ENCODE measurements around the gene TIMM8B. TPM values are rescaled to one million over a fixed set of nuclear protein-coding genes. Genes with fewer than 3 reads are reported as not detected.

Gene TIMM8B, protein sequence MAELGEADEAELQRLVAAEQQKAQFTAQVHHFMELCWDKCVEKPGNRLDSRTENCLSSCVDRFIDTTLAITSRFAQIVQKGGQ
- 55.1 TPM for polyA plus RNA-seq
- long read RNA-seq, donor 1, transcript TIMM8B-203 (3 exons, 1,155 nt): minor isoform, 11 of 63 reads
- long read RNA-seq, donor 1, transcript TIMM8B-201 (2 exons, 819 nt): major isoform, 52 of 63 reads
- long read RNA-seq, donor 1, partial matches to known transcripts: 0 of 63 reads
- long read RNA-seq, donor 1, other reads (novel, unspliced or antisense): 0 of 63 reads
- long read RNA-seq, donor 2, transcript TIMM8B-201 (2 exons, 819 nt): major isoform, 104 of 124 reads
- long read RNA-seq, donor 2, transcript TIMM8B-203 (3 exons, 1,155 nt): minor isoform, 19 of 124 reads
- long read RNA-seq, donor 2, partial matches to known transcripts: 0 of 124 reads
- long read RNA-seq, donor 2, other reads (novel, unspliced or antisense): 0 of 124 reads
- long read RNA-seq, donor 3: 0 reads
- long read RNA-seq, donor 4, transcript TIMM8B-201 (2 exons, 819 nt): major isoform, 13 of 14 reads
- long read RNA-seq, donor 4, partial matches to known transcripts: 0 of 14 reads
- long read RNA-seq, donor 4, other reads (novel, unspliced or antisense): 0 of 14 reads
- long read RNA-seq, donor 5, transcript TIMM8B-203 (3 exons, 1,155 nt): minor isoform, 11 of 58 reads
- long read RNA-seq, donor 5, transcript TIMM8B-201 (2 exons, 819 nt): major isoform, 47 of 58 reads
- long read RNA-seq, donor 5, partial matches to known transcripts: 0 of 58 reads
- long read RNA-seq, donor 5, other reads (novel, unspliced or antisense): 0 of 58 reads
- long read RNA-seq, donor 6, transcript TIMM8B-203 (3 exons, 1,155 nt): minor isoform, 10 of 85 reads
- long read RNA-seq, donor 6, transcript TIMM8B-201 (2 exons, 819 nt): major isoform, 75 of 85 reads
- long read RNA-seq, donor 6, partial matches to known transcripts: 0 of 85 reads
- long read RNA-seq, donor 6, other reads (novel, unspliced or antisense): 0 of 85 reads
- long read RNA-seq, donor 7, transcript TIMM8B-201 (2 exons, 819 nt): major isoform, 52 of 58 reads
- long read RNA-seq, donor 7, transcript TIMM8B-203 (3 exons, 1,155 nt): minor isoform, 6 of 58 reads
- long read RNA-seq, donor 7, partial matches to known transcripts: 0 of 58 reads
- long read RNA-seq, donor 7, other reads (novel, unspliced or antisense): 0 of 58 reads
- long read RNA-seq, donor 8, transcript TIMM8B-203 (3 exons, 1,155 nt): minor isoform, 14 of 155 reads
- long read RNA-seq, donor 8, transcript TIMM8B-201 (2 exons, 819 nt): major isoform, 141 of 155 reads
- long read RNA-seq, donor 8, partial matches to known transcripts: 0 of 155 reads
- long read RNA-seq, donor 8, other reads (novel, unspliced or antisense): 0 of 155 reads
- long read RNA-seq, donor 9, transcript TIMM8B-203 (3 exons, 1,155 nt): minor isoform, 10 of 123 reads
- long read RNA-seq, donor 9, transcript TIMM8B-201 (2 exons, 819 nt): major isoform, 113 of 123 reads
- long read RNA-seq, donor 9, partial matches to known transcripts: 0 of 123 reads
- long read RNA-seq, donor 9, other reads (novel, unspliced or antisense): 0 of 123 reads
- long read RNA-seq, donor 10, transcript TIMM8B-203 (3 exons, 1,155 nt): minor isoform, 14 of 322 reads
- long read RNA-seq, donor 10, transcript TIMM8B-201 (2 exons, 819 nt): major isoform, 104 of 322 reads
- long read RNA-seq, donor 10, partial matches to known transcripts: 187 of 322 reads
- long read RNA-seq, donor 10, other reads (novel, unspliced or antisense): 17 of 322 reads
- long read RNA-seq, donor 11, transcript TIMM8B-201 (2 exons, 819 nt): major isoform, 76 of 77 reads
- long read RNA-seq, donor 11, partial matches to known transcripts: 0 of 77 reads
- long read RNA-seq, donor 11, other reads (novel, unspliced or antisense): 0 of 77 reads

DNA sequence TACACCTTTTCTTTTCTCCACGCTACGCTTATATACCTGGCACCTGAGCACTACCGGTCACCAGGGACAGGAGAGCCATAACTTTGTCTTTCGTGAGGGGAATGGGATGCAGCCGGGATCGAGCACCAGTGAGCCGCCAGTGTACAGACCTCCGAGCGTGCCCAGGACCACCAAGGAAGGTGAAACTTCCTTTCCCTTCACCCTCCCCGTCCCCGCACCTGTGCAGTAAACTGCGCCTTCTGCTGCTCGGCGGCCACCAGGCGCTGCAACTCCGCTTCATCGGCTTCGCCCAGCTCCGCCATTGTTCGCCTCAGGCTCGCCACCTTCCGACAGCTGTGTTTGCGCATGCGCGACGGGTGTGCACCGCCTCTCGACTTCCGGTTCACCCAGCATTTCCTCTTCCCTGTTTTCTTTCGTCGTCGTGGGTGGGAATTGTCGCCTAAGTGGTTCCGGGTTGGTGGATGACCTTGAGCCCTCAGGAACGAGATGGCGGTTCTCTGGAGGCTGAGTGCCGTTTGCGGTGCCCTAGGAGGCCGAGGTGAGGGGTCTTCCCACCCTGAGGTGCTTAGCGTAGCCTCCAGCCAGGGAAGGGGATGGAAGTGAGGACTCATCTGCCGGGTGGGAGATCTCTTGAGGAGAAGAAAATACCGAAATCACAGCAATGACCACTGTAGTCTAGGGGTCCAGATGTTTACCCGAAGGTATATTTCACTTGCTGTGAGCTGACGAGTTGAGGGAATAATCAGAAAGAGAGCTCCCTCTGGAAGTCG lies at the start of gene TIMM8B, which contains the start of gene SDHD:
Gene TIMM8B (minus strand): TSS at position 335 of the 770 bp plus-strand sequence. CDS start 33 bp downstream, at position 302.
Gene SDHD (plus strand): TSS at position 452 of the 770 bp plus-strand sequence. CDS start 35 bp downstream, at position 487.
- peak; percentile 96 to 97 for DNase-seq
- H3K27me3 ChIP-seq (ENCODE audit: control insufficient read depth, insufficient read depth, low read length): no peaks in the 10 kb centered on the region
- H3K4me1 ChIP-seq (ENCODE audit: control insufficient read depth, insufficient read depth, low read length): peaks cover 20% of the 10 kb centered on the region
- no peaks in the 10 kb centered on the region for H3K9me3 ChIP-seq (ENCODE audit: control insufficient read depth, low read depth, low read length)
- WGBS (ENCODE audit: insufficient coverage, low lambda C conversion rate): no CpG with 5 or more reads among the region's 45 CpGs
- H3K27ac ChIP-seq (ENCODE audit: low read length): peak within 1 kb of the TSS; percentile 54
- peaks cover 63% of the 10 kb centered on the region for H3K36me3 ChIP-seq (ENCODE audit: control insufficient read depth, insufficient read depth, low read length)
- peak within 1 kb of the TSS; percentile 94 for H3K4me3 ChIP-seq (ENCODE audit: low read length)

DNA sequence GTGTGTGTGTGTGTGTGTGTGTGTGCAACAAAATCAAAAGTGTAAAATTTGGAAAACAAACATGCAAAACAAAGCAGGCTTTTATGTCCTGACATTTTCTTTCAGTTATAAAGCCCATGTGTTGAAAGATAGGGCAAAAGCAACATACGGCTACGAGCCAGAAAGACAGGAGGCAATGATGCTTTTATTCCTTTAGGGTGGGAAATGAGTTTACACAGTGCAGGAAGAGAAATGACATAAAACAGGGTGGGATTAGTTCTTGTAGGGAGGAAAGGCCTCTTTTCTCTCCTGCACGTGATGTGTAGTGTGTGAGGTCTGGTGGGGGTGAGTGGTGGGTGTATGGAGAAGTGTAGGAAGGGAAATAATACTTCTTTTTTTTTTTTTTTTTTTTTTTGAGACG lies 47.9 kb upstream of the TIMM8B start:
- no peaks in the 10 kb centered on the region for H3K9me3 ChIP-seq (ENCODE audit: control insufficient read depth, low read depth, low read length)
- no peaks in the 10 kb centered on the region for H3K27me3 ChIP-seq (ENCODE audit: control insufficient read depth, insufficient read depth, low read length)
- no peaks in the 10 kb centered on the region for H3K36me3 ChIP-seq (ENCODE audit: control insufficient read depth, insufficient read depth, low read length)
- no peak for DNase-seq
- H3K27ac ChIP-seq (ENCODE audit: low read length): no peak overlapping the region
- peaks cover 17% of the 10 kb centered on the region for H3K4me1 ChIP-seq (ENCODE audit: control insufficient read depth, insufficient read depth, low read length)
- WGBS (ENCODE audit: insufficient coverage, low lambda C conversion rate): no CpG with 5 or more reads among the region's 4 CpGs
- no peak overlapping the region for H3K4me3 ChIP-seq (ENCODE audit: low read length)

DNA sequence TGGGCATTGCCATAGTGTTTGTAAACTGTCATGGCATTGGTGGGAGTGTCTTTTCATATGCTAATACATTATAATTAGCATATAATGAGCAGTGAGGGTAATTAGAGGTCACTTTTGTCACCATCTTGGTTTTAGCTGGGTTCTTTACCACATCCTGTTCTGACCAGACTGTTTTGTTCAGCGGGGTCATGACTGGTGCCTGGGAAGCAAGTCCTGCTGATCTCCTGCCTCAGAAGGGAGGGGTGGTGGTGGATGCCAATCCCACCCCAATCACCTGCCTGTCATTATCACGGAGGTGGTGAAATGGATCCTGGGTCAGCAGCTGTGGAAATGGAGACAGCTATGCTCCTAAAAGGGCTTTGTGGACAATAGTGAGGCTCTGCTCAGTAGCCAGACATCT lies 46.2 kb upstream of the TIMM8B start:
- Histone ChIP-seq H3K4me1 (ENCODE audit: control insufficient read depth, insufficient read depth, low read length) (peaks cover 23% of the 10 kb centered on the region), H3K27ac (ENCODE audit: low read length) (no peak overlapping the region), H3K9me3 (ENCODE audit: control insufficient read depth, low read depth, low read length) (no peaks in the 10 kb centered on the region), H3K4me3 (ENCODE audit: low read length) (no peak overlapping the region), H3K36me3 (ENCODE audit: control insufficient read depth, insufficient read depth, low read length) (no peaks in the 10 kb centered on the region), H3K27me3 (ENCODE audit: control insufficient read depth, insufficient read depth, low read length) (no peaks in the 10 kb centered on the region)
- WGBS (ENCODE audit: insufficient coverage, low lambda C conversion rate): no CpG with 5 or more reads among the region's 2 CpGs
- DNase-seq: no peak

DNA sequence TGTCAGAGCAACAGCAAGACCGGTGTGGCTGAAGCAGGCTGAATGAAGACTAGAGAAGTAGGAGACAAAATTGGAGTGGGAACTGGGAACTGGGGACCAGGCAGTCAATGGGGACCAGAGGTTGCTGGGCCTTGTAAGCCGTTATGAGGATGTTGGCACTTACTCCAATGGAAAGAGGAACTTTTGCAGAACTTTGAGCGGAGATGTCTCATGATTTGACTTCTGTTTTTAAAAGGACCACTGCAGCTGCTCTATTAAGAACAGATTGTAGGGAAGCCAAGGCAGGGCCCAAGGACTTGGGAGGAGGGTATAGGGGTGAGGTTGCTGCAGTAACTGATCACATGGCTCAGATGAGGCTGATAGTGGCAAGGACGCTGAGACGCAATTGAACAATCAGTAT lies 43.1 kb upstream of the TIMM8B start:
- H3K27me3 ChIP-seq (ENCODE audit: control insufficient read depth, insufficient read depth, low read length): no peaks in the 10 kb centered on the region
- H3K4me1 ChIP-seq (ENCODE audit: control insufficient read depth, insufficient read depth, low read length): peaks cover 23% of the 10 kb centered on the region
- no peak overlapping the region for H3K4me3 ChIP-seq (ENCODE audit: low read length)
- no peak for DNase-seq
- no peaks in the 10 kb centered on the region for H3K36me3 ChIP-seq (ENCODE audit: control insufficient read depth, insufficient read depth, low read length)
- H3K9me3 ChIP-seq (ENCODE audit: control insufficient read depth, low read depth, low read length): no peaks in the 10 kb centered on the region
- WGBS (ENCODE audit: insufficient coverage, low lambda C conversion rate): 100% methylated on average over 1 of the region's 5 CpGs
- no peak overlapping the region for H3K27ac ChIP-seq (ENCODE audit: low read length)

DNA sequence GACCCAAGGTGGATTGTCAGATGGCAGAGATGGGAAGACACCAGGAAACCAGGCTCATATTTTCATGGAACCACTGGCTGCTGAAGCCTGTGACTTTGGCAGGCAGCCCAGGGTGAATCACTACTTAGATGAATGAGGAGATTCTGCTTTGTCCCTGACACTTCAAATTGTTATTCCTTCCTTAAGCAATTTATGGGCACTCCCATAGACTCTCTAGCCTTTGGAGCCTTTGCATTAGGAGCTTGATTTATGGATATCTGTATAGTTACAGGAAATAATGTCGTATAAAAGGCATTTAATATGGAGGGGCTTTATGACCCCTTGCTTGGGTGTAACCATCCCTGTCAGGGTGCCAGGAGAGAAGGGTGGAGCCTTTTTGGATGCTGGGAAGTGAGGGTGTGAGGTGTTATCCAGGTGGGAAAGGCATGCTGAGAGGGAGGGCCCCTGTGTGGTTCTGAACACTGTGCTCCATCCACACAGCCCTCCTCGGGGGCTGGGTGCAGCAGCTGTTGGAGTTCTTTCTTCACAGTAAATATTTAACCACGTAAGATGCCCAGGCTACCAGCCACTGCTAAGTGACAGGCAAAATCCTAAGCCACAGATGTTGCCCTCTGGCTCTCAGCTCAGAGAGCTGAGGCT lies 42.0 kb upstream of the TIMM8B start:
- H3K9me3 ChIP-seq (ENCODE audit: control insufficient read depth, low read depth, low read length): no peaks in the 10 kb centered on the region
- H3K36me3 ChIP-seq (ENCODE audit: control insufficient read depth, insufficient read depth, low read length): no peaks in the 10 kb centered on the region
- peaks cover 23% of the 10 kb centered on the region for H3K4me1 ChIP-seq (ENCODE audit: control insufficient read depth, insufficient read depth, low read length)
- WGBS (ENCODE audit: insufficient coverage, low lambda C conversion rate): no CpG with 5 or more reads among the region's 3 CpGs
- peak; percentile 43 to 67 for DNase-seq
- H3K27ac ChIP-seq (ENCODE audit: low read length): peak overlapping the region; percentile 35
- H3K4me3 ChIP-seq (ENCODE audit: low read length): no peak overlapping the region
- H3K27me3 ChIP-seq (ENCODE audit: control insufficient read depth, insufficient read depth, low read length): no peaks in the 10 kb centered on the region

DNA sequence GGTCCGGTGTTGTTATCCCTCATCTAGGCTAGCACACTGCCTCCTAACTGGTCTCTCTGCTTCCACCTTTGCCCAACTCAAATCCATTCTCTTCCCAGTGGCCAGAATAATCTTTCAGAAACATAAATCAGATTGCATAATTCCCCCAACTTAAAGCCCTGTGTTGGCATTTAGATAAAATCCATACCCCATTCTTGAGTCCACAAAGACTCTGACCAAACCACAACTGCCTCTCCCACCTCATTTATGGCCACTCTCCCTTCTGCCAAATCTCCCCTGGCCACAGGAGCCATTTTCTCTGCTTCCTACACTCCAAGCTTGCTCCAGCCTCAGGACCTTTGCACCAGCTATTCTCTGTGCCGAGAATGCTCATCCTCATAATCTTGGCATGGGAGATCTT lies 40.5 kb upstream of the TIMM8B start:
- H3K4me1 ChIP-seq (ENCODE audit: control insufficient read depth, insufficient read depth, low read length): peaks cover 13% of the 10 kb centered on the region
- no peak for DNase-seq
- H3K27ac ChIP-seq (ENCODE audit: low read length): no peak overlapping the region
- H3K9me3 ChIP-seq (ENCODE audit: control insufficient read depth, low read depth, low read length): no peaks in the 10 kb centered on the region
- no peaks in the 10 kb centered on the region for H3K36me3 ChIP-seq (ENCODE audit: control insufficient read depth, insufficient read depth, low read length)
- no CpG with 5 or more reads among the region's 2 CpGs for WGBS (ENCODE audit: insufficient coverage, low lambda C conversion rate)
- H3K27me3 ChIP-seq (ENCODE audit: control insufficient read depth, insufficient read depth, low read length): no peaks in the 10 kb centered on the region
- no peak overlapping the region for H3K4me3 ChIP-seq (ENCODE audit: low read length)

DNA sequence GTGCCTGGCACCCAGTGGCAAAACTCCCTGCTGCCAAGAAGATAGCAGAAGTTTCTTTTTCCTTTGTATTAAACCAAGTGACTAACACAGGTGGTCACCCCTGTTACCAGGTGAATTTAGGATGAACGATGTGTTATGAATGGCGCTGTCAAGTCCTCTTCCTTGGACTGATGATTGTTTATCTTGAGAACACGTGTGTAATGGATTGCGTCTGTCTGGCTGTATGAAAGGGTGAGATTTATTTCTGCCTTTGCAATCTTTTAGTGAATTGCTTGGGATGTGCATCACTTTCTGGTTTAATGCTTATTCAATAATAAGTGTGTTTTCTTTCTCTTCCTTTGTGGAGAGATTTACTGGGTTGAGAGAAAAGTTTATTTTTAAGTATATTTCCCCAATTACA lies 36.6 kb upstream of the TIMM8B start:
- Histone ChIP-seq H3K27me3 (ENCODE audit: control insufficient read depth, insufficient read depth, low read length) (no peaks in the 10 kb centered on the region), H3K27ac (ENCODE audit: low read length) (no peak overlapping the region)
- WGBS (ENCODE audit: insufficient coverage, low lambda C conversion rate): no CpG with 5 or more reads among the region's 4 CpGs

DNA sequence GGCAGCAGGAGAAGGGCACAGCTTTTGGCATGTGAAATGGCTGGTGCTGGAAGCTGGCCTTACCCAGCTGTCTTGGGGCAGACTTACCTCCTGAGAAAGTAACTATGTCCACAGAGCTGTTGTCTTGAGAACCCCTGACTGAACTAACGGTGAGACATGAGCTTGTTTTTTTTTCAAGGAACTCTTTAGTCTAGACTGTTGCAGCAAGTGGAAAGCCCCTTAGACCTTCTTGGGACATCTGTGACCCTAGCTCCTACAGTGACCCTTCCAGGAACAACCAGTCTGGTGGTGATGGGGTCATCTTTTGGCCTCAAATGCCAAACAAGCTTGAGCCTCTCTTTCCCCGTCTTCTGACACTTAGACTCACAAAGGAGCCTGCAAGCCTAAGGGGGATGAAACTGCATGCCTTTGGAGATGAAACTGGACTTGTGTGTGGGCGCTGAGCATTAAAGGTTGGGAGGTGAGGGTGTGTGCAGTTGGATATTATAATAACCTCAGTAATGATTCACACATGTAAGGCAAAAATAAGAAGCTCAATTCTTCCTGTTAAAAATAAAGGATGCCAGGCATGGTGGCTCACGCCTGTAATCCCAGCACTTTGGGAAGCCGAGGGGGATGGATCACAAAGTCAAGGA lies 35.5 kb upstream of the TIMM8B start:
- H3K27ac ChIP-seq (ENCODE audit: low read length): no peak overlapping the region
- H3K27me3 ChIP-seq (ENCODE audit: control insufficient read depth, insufficient read depth, low read length): no peaks in the 10 kb centered on the region
- H3K4me3 ChIP-seq (ENCODE audit: low read length): no peak overlapping the region
- H3K4me1 ChIP-seq (ENCODE audit: control insufficient read depth, insufficient read depth, low read length): no peaks in the 10 kb centered on the region
- no peaks in the 10 kb centered on the region for H3K9me3 ChIP-seq (ENCODE audit: control insufficient read depth, low read depth, low read length)
- no peak for DNase-seq
- H3K36me3 ChIP-seq (ENCODE audit: control insufficient read depth, insufficient read depth, low read length): no peaks in the 10 kb centered on the region
- no CpG with 5 or more reads among the region's 5 CpGs for WGBS (ENCODE audit: insufficient coverage, low lambda C conversion rate)

More for the DNA sequence above, 36.6 kb upstream of the TIMM8B start:
- H3K4me3 ChIP-seq (ENCODE audit: low read length): no peak overlapping the region
- no peak for DNase-seq
- H3K9me3 ChIP-seq (ENCODE audit: control insufficient read depth, low read depth, low read length): no peaks in the 10 kb centered on the region
- no peaks in the 10 kb centered on the region for H3K36me3 ChIP-seq (ENCODE audit: control insufficient read depth, insufficient read depth, low read length)
- no peaks in the 10 kb centered on the region for H3K4me1 ChIP-seq (ENCODE audit: control insufficient read depth, insufficient read depth, low read length)
